ENCODE measurements around the gene OLIG3.

DNA sequence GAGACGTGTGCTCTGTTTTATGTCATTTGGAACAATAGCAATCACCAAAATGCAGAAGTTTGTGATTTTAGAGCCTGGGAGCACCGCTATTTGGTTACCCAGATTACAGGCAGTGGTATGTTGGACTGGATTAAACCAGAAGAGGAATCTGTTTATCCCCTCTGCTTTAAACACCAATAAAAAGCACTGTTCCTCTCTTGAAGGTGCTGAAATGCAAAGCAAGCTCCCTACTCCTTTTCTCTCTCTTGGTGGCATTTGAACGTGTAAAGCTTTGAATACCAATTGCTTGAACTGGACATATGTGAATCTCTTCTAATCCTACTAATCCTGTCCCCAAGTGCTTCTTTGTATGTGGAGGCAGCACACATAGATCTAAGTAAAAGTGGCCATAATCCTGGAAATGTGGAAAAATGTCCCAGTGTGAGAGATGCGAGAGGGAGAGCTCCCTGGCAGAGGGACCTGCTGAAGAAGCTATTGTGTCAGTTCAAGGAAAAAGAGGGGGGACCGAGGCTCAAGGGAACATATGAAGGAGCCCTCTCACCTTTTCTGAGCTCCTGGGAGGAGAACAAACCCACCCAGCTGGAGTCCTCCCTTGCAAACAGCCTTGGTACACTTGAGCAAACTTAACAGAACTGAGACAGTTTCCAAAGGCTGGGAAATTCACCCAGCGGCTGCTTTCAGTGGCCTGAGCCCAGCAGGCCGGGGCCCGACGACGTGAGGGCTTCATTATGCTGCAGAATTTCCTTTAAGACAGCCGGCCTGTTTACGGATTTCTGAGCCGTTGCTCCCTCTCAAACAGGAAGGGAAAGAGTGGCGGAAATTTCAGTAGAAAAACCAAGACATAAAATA lies 18.8 kb upstream of the OLIG3 start:
- TF ChIP-seq, protein P1, sequence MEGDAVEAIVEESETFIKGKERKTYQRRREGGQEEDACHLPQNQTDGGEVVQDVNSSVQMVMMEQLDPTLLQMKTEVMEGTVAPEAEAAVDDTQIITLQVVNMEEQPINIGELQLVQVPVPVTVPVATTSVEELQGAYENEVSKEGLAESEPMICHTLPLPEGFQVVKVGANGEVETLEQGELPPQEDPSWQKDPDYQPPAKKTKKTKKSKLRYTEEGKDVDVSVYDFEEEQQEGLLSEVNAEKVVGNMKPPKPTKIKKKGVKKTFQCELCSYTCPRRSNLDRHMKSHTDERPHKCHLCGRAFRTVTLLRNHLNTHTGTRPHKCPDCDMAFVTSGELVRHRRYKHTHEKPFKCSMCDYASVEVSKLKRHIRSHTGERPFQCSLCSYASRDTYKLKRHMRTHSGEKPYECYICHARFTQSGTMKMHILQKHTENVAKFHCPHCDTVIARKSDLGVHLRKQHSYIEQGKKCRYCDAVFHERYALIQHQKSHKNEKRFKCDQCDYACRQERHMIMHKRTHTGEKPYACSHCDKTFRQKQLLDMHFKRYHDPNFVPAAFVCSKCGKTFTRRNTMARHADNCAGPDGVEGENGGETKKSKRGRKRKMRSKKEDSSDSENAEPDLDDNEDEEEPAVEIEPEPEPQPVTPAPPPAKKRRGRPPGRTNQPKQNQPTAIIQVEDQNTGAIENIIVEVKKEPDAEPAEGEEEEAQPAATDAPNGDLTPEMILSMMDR (IDR thresholded peaks at IDR 0.05), result no peak
- TF ChIP-seq TEAD4 (CRISPR knock-in tag; IDR thresholded peaks at IDR 0.05), result no peak
- no peak for TF ChIP-seq MYBL2 (CRISPR knock-in tag; IDR thresholded peaks at IDR 0.05)
- TF ChIP-seq, protein P2, sequence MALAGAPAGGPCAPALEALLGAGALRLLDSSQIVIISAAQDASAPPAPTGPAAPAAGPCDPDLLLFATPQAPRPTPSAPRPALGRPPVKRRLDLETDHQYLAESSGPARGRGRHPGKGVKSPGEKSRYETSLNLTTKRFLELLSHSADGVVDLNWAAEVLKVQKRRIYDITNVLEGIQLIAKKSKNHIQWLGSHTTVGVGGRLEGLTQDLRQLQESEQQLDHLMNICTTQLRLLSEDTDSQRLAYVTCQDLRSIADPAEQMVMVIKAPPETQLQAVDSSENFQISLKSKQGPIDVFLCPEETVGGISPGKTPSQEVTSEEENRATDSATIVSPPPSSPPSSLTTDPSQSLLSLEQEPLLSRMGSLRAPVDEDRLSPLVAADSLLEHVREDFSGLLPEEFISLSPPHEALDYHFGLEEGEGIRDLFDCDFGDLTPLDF (CRISPR knock-in tag; IDR thresholded peaks at IDR 0.05), result no peak
- no peak for TF ChIP-seq ZNF263 (CRISPR knock-in tag; IDR thresholded peaks at IDR 0.05; ENCODE audit: low read depth)
- TF ChIP-seq CREM (CRISPR knock-in tag; IDR thresholded peaks at IDR 0.05), result no peak
- TF ChIP-seq, protein P3, sequence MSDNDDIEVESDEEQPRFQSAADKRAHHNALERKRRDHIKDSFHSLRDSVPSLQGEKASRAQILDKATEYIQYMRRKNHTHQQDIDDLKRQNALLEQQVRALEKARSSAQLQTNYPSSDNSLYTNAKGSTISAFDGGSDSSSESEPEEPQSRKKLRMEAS (CRISPR knock-in tag; IDR thresholded peaks at IDR 0.05), result no peak
- no peak for TF ChIP-seq ELF4 (CRISPR knock-in tag; IDR thresholded peaks at IDR 0.05; ENCODE audit: low read depth)

All from WTC11 (cell line).